Right lobe of liver (tissue), 6 donors: Measurements from ENCODE around the gene TAS2R16. TPM values are rescaled to one million over a fixed set of nuclear protein-coding genes. Genes with fewer than 3 reads are reported as not detected.

Experiments
- ATAC-seq, 4 donors: fragments of 200-7000 bp; cut with Tn5 transposase; one replicate each; pipeline ENCODE4 v1.9.1; 2020; ENCODE audit warnings: mild to moderate bottlenecking in 4 of 4, moderate library complexity in 4 of 4
- DNase-seq, 3 donors: peaks; one replicate each; pipeline ENCODE4 v3.0.0-alpha.2; 2020
- H3K27ac ChIP-seq, 3 donors: fragments of 200-600 bp; one replicate each; pipeline ENCODE4 v1.8.0; 2022
- H3K27me3 ChIP-seq, 2 donors: fragments of 200-600 bp; one replicate each; pipeline ENCODE4 v1.8.0; 2022
- H3K36me3 ChIP-seq, 4 donors: fragments of 200-600 bp; sonication (generic) in 1 of 4; one replicate each; pipeline versions ENCODE4 v1.5.1 to v1.8.0; 2017 to 2022; ENCODE audit warnings: control low read depth in 1 of 4
- H3K4me1 ChIP-seq, 4 donors: fragments of 200-600 bp; sonication (generic) in 1 of 4; one replicate each; pipeline versions ENCODE4 v1.5.1 to v1.8.0; 2017 to 2022; ENCODE audit warnings: control low read depth in 1 of 4
- H3K4me3 ChIP-seq, 3 donors: fragments of 200-600 bp; one replicate each; pipeline ENCODE4 v1.8.0; 2022
- H3K9me3 ChIP-seq, 4 donors: fragments of 200-600 bp; sonication (generic) in 1 of 4; one replicate each; pipeline versions ENCODE4 v1.5.1 to v1.8.0; 2017 to 2022; ENCODE audit warnings: control low read depth in 1 of 4
- POLR2A ChIP-seq: fragments of 450-650 bp; IDR thresholded peaks from one replicate; pipeline ENCODE4 v1.6.1; 2017; ENCODE audit warnings: antibody characterized with exemption, mild to moderate bottlenecking
- WGBS: methylation state at CpG from one replicate; pipeline ENCODE4 v1.1.6; 2018; ENCODE audit warnings: low coverage, low lambda C conversion rate; ENCODE audit not compliant: insufficient coverage; ENCODE audit errors: missing lambda C conversion rate; 5-methylcytosine and 5-hydroxymethylcytosine counted together
- intact Hi-C, 2 donors: fragments of 100-400 bp; cut with DNase I; formaldehyde crosslinking; loops; one replicate each; pipeline versions ENCODE4 v1.11.2 to v1.14.1; 2022
- total RNA-seq, 6 experiments: library from RNA; depleted of rRNA in 2 of 6; stranded (reverse); fragments of >200 nt in 2 of 6; fragmentation: NEBNext Ultra II Directional in 3 of 6; extraction: Animal tissue kit (Norgen Biotek cat#: 25700) in 3 of 6; gene quantifications; one replicate each; pipeline versions ENCODE4 v1.1.0 to v1.2.4, GENCODE V29; 2016 to 2023
- donor health status: DM: no; HTN: yes; CAD: no.
- donor health status: DM: no; HTN: no; CAD: no.
- donor health status: DM: no; HTN: no; CAD: no.
- donor health status: DM: no; HTN: yes; CAD: no.
- donor health status: DM: no; HTN: yes; CAD: no.

TAS2R16 gene
- total RNA-seq, 6 experiments from 2014 or later = not detected

- 83% methylated on average over 1 of the region's 1 CpG for WGBS
- Histone ChIP-seq H3K4me1 (no peaks in the 10 kb centered on the region), H3K36me3 (no peaks in the 10 kb centered on the region), H3K27me3 (no peaks in the 10 kb centered on the region), H3K4me3 (no peak overlapping the region), H3K9me3 (no peaks in the 10 kb centered on the region), H3K27ac (no peak overlapping the region)
- intact Hi-C loops = no loop called here
- TF ChIP-seq POLR2A = no peak
- ATAC-seq (no peak), DNase-seq (no peak)
Measured at GRCh38 chr7:122949186-122949585, 46.3 kb downstream of the TAS2R16 start.

Other genes starting within 250 kb of the TAS2R16 start
- 10 to 100 TPM in 2 of 6 experiments, 1 to 10 TPM in 4; 7.6 to 14.7 (median 9.4) TPM for gene CADPS2, start 109.2 kb downstream of the TAS2R16 start, total RNA-seq
- not detected for gene SLC13A1, start 204.3 kb upstream of the TAS2R16 start, total RNA-seq